ENCODE results near the gene PTCSC3. TPM values are rescaled to one million over a fixed set of nuclear protein-coding genes. Genes with fewer than 3 reads are reported as not detected.

PTCSC3 gene
- total RNA-seq, 6 donors from 2014 or later, result 0.47 to 3.9 (median 0.83) TPM; not detected in 3

GRCh38 chr14:36171607-36172006 is 4.9 kb downstream of the PTCSC3 start:
- ATAC-seq (ENCODE audit: low FRiP score in 2 of 2), result no peak
- Histone ChIP-seq H3K27ac (no peak overlapping the region), H3K36me3 (no peaks in the 10 kb centered on the region), H3K4me1 (no peaks in the 10 kb centered on the region), H3K9me3 (no peaks in the 10 kb centered on the region), H3K27me3 (no peaks in the 10 kb centered on the region), H3K4me3 (no peak overlapping the region)
- DNase-seq, result no peak
- TF ChIP-seq EP300 (IDR thresholded peaks at IDR 0.05) (no peak), POLR2AphosphoS5 (IDR thresholded peaks at IDR 0.05) (no peak), POLR2A (IDR thresholded peaks at IDR 0.05) (no peak), CTCF (IDR thresholded peaks at IDR 0.05) (no peak)
- 49 to 60% methylated on average over 3 of the region's 3 CpGs for WGBS, 2 donors

GRCh38 chr14:36167431-36167830 is 9.1 kb downstream of the PTCSC3 start:
- ATAC-seq (ENCODE audit: low FRiP score in 2 of 2), result no peak
- 64 to 75% methylated on average over 5 of the region's 5 CpGs for WGBS, 2 donors
- H3K4me1 ChIP-seq, result no peaks in the 10 kb centered on the region
- H3K9me3 ChIP-seq, result no peaks in the 10 kb centered on the region
- H3K27me3 ChIP-seq, result no peaks in the 10 kb centered on the region
- H3K36me3 ChIP-seq, result no peaks in the 10 kb centered on the region
- DNase-seq, result no peak
- no peak overlapping the region for H3K27ac ChIP-seq
- no peak overlapping the region for H3K4me3 ChIP-seq
- TF ChIP-seq POLR2A (IDR thresholded peaks at IDR 0.05), result no peak
- no peak for TF ChIP-seq CTCF (IDR thresholded peaks at IDR 0.05)
- no peak for TF ChIP-seq POLR2AphosphoS5 (IDR thresholded peaks at IDR 0.05)
- no peak for TF ChIP-seq EP300 (IDR thresholded peaks at IDR 0.05)

GRCh38 chr14:36163451-36163850 is 13.1 kb downstream of the PTCSC3 start:
- H3K36me3 ChIP-seq, result no peaks in the 10 kb centered on the region
- H3K27me3 ChIP-seq, result no peaks in the 10 kb centered on the region
- WGBS, 2 donors, result 75 to 85% methylated on average over 5 of the region's 5 CpGs
- TF ChIP-seq CTCF (IDR thresholded peaks at IDR 0.05) (no peak), POLR2AphosphoS5 (IDR thresholded peaks at IDR 0.05) (no peak), POLR2A (IDR thresholded peaks at IDR 0.05) (no peak), EP300 (IDR thresholded peaks at IDR 0.05) (no peak)
- H3K9me3 ChIP-seq, result no peaks in the 10 kb centered on the region
- no peak for ATAC-seq (ENCODE audit: low FRiP score in 2 of 2)
- no peaks in the 10 kb centered on the region for H3K4me1 ChIP-seq
- H3K27ac ChIP-seq, result no peak overlapping the region
- no peak overlapping the region for H3K4me3 ChIP-seq
- no peak for DNase-seq

- DNase-seq, result peak in 1 of 2 donors; percentile 36
- no peaks in the 10 kb centered on the region for H3K4me1 ChIP-seq
- 86 to 88% methylated on average over 9 of the region's 9 CpGs for WGBS, 2 donors
Measured at GRCh38 chr14:36162267-36162666, 14.3 kb downstream of the PTCSC3 start.

More at GRCh38 chr14:36162267-36162666, 14.3 kb downstream of the PTCSC3 start:
- Histone ChIP-seq H3K27me3 (no peaks in the 10 kb centered on the region), H3K4me3 (no peak overlapping the region), H3K27ac (no peak overlapping the region), H3K9me3 (no peaks in the 10 kb centered on the region), H3K36me3 (no peaks in the 10 kb centered on the region)
- ATAC-seq (ENCODE audit: low FRiP score in 2 of 2), result no peak
- no peak for TF ChIP-seq CTCF (IDR thresholded peaks at IDR 0.05)
- TF ChIP-seq POLR2A (IDR thresholded peaks at IDR 0.05), result no peak
- no peak for TF ChIP-seq EP300 (IDR thresholded peaks at IDR 0.05)
- TF ChIP-seq POLR2AphosphoS5 (IDR thresholded peaks at IDR 0.05), result no peak
